ENCODE measurements around the gene GRIK1. TPM values are rescaled to one million over a fixed set of nuclear protein-coding genes. Genes with fewer than 3 reads are reported as not detected.

The GRIK1 gene
- polyA plus RNA-seq, 1 donor from 2014 or later: not detected

DNA sequence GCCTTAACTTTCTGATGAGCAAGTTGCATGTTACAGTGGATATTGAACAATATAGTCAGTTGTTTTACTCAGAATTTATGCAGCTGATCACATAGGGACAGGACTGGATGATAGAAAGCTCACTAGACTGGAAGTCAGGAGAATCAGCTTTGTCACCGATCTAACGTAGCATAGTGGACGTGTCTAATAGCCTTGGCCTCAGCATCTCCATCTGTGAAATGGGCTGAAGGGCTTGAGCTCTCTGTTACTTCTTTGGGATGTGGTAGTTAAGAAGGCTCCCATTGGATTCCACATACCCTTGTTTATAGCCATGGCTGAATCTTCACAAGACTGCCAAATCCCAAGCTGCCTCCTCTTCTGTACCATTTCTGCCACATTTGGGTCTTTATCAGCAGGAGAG lies 190.6 kb downstream of the GRIK1 start:
- H3K4me1 Mint-ChIP-seq: peaks cover 0 to 1% (median 0%) of the 10 kb centered on the region in 3 donors
- no peak overlapping the region for H3K27ac Mint-ChIP-seq
- H3K9me3 Mint-ChIP-seq: no peaks in the 10 kb centered on the region
- no peaks in the 10 kb centered on the region for H3K36me3 Mint-ChIP-seq
- no peak overlapping the region for H3K4me3 Mint-ChIP-seq
- H3K27me3 Mint-ChIP-seq: no peaks in the 10 kb centered on the region

- Mint-ChIP-seq H3K9me3 (no peaks in the 10 kb centered on the region), H3K36me3 (no peaks in the 10 kb centered on the region), H3K27ac (no peak overlapping the region), H3K4me3 (no peak overlapping the region), H3K4me1 (peaks cover 0 to 1% (median 0%) of the 10 kb centered on the region in 3 donors), H3K27me3 (no peaks in the 10 kb centered on the region)
These were observed 191.2 kb downstream of the GRIK1 start for GRCh38 chr21:29748391-29749167.

DNA sequence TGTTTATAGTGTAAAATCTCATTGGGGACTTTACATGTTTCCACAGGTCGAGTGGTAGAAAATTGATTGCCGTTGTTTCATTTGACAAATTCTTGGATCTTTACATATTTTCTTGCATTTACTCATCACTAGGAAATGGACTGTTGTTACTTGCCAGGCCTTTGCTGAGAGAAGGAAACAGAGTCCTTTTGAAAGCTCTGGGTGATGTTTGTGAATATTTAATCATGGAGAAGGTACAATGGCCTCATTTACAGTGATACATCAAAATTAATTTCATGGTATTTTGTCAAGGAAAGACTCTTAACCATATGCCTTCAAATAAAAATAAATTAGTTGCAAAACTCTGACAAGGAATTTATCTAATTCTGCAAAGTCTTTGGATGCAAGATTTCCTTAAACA lies 198.0 kb downstream of the GRIK1 start:
- Mint-ChIP-seq H3K4me1 (no peaks in the 10 kb centered on the region), H3K27me3 (no peaks in the 10 kb centered on the region), H3K27ac (no peak overlapping the region), H3K4me3 (no peak overlapping the region), H3K9me3 (peaks cover 0 to 1% (median 0%) of the 10 kb centered on the region in 3 donors), H3K36me3 (no peaks in the 10 kb centered on the region)

GRCh38 chr21:29739176-29739575 lies 200.6 kb downstream of the GRIK1 start:
- H3K4me1 Mint-ChIP-seq: no peaks in the 10 kb centered on the region
- H3K27me3 Mint-ChIP-seq: no peaks in the 10 kb centered on the region
- H3K4me3 Mint-ChIP-seq: no peak overlapping the region
- H3K36me3 Mint-ChIP-seq: no peaks in the 10 kb centered on the region
- no peak overlapping the region for H3K27ac Mint-ChIP-seq
- peaks cover 0 to 1% (median 0%) of the 10 kb centered on the region in 3 donors for H3K9me3 Mint-ChIP-seq

DNA sequence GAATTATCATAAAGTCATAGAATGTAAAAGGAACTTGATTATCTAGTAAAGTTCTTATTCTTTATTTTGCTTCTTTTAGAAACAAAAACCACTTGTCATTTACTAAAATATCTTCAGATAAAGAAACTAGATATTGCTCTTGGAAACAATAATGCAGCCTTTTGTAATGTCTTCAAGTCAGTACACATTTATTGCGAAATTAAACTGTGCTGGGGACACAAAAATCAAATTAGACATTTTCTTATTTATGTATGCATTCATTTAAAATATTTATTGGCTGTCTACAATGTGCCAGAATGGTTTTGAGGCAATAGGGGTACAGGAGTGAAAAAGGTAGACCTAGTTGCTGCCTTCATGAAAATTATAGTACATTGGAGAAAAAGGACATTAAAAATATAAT lies 201.1 kb downstream of the GRIK1 start:
- Mint-ChIP-seq H3K36me3 (no peaks in the 10 kb centered on the region), H3K27ac (no peak overlapping the region), H3K4me1 (no peaks in the 10 kb centered on the region), H3K9me3 (peaks cover 0 to 1% (median 0%) of the 10 kb centered on the region in 3 donors), H3K4me3 (no peak overlapping the region), H3K27me3 (no peaks in the 10 kb centered on the region)

- no peaks in the 10 kb centered on the region for H3K4me1 Mint-ChIP-seq
These were observed 202.6 kb downstream of the GRIK1 start for GRCh38 chr21:29737186-29737585.

GRCh38 chr21:29730281-29730680 lies 209.5 kb downstream of the GRIK1 start:
- H3K9me3 Mint-ChIP-seq: peaks cover 0 to 4% (median 0%) of the 10 kb centered on the region in 3 donors
- H3K4me3 Mint-ChIP-seq: no peak overlapping the region
- H3K36me3 Mint-ChIP-seq: no peaks in the 10 kb centered on the region
- no peaks in the 10 kb centered on the region for H3K4me1 Mint-ChIP-seq
- no peak overlapping the region for H3K27ac Mint-ChIP-seq
- peaks cover 2% of the 10 kb centered on the region for H3K27me3 Mint-ChIP-seq

More at GRCh38 chr21:29737186-29737585, 202.6 kb downstream of the GRIK1 start:
- H3K27ac Mint-ChIP-seq: no peak overlapping the region
- H3K9me3 Mint-ChIP-seq: peaks cover 0 to 1% (median 0%) of the 10 kb centered on the region in 3 donors
- H3K4me3 Mint-ChIP-seq: no peak overlapping the region
- H3K36me3 Mint-ChIP-seq: no peaks in the 10 kb centered on the region
- no peaks in the 10 kb centered on the region for H3K27me3 Mint-ChIP-seq

- Mint-ChIP-seq H3K27ac (no peak overlapping the region), H3K27me3 (peaks cover 4% of the 10 kb centered on the region), H3K9me3 (peaks cover 0 to 4% (median 0%) of the 10 kb centered on the region in 3 donors), H3K4me1 (no peaks in the 10 kb centered on the region), H3K4me3 (no peak overlapping the region), H3K36me3 (no peaks in the 10 kb centered on the region)
These were observed 213.8 kb downstream of the GRIK1 start for GRCh38 chr21:29726044-29726443.

- H3K27ac Mint-ChIP-seq: no peak overlapping the region
- H3K4me3 Mint-ChIP-seq: no peak overlapping the region
- peaks cover 0 to 4% (median 0%) of the 10 kb centered on the region in 3 donors for H3K9me3 Mint-ChIP-seq
- no peaks in the 10 kb centered on the region for H3K36me3 Mint-ChIP-seq
- peaks cover 6% of the 10 kb centered on the region for H3K27me3 Mint-ChIP-seq
- no peaks in the 10 kb centered on the region for H3K4me1 Mint-ChIP-seq
These were observed 214.6 kb downstream of the GRIK1 start for GRCh38 chr21:29725025-29725736.

DNA sequence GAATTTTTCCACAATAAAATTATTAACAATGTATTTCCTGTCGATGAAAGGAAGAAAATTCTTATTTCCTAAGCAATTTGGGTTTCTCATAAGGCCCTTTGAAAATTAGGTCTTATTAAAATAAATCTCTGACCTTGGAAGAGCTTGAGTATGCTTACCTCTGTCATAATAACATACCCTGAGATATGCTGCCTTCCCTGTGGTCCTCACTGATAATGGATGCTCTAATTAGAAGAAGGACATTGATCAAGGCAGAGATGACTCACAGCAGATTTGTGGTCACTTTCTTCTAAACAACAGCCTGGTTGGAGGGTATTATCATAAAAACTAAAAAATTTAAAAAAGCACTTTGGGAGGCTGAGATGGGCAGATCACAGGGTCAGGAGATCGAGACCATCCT lies 217.8 kb downstream of the GRIK1 start:
- H3K9me3 Mint-ChIP-seq: peaks cover 0 to 2% (median 0%) of the 10 kb centered on the region in 3 donors
- no peaks in the 10 kb centered on the region for H3K4me1 Mint-ChIP-seq
- peaks cover 4% of the 10 kb centered on the region for H3K27me3 Mint-ChIP-seq
- no peak overlapping the region for H3K27ac Mint-ChIP-seq
- H3K36me3 Mint-ChIP-seq: no peaks in the 10 kb centered on the region
- H3K4me3 Mint-ChIP-seq: no peak overlapping the region

GRCh38 chr21:29721221-29721620 lies 218.6 kb downstream of the GRIK1 start:
- peaks cover 2 to 4% (median 4%) of the 10 kb centered on the region in 3 donors for H3K9me3 Mint-ChIP-seq
- H3K4me1 Mint-ChIP-seq: no peaks in the 10 kb centered on the region
- no peak overlapping the region for H3K4me3 Mint-ChIP-seq
- H3K36me3 Mint-ChIP-seq: no peaks in the 10 kb centered on the region
- no peak overlapping the region for H3K27ac Mint-ChIP-seq
- peaks cover 4% of the 10 kb centered on the region for H3K27me3 Mint-ChIP-seq

DNA sequence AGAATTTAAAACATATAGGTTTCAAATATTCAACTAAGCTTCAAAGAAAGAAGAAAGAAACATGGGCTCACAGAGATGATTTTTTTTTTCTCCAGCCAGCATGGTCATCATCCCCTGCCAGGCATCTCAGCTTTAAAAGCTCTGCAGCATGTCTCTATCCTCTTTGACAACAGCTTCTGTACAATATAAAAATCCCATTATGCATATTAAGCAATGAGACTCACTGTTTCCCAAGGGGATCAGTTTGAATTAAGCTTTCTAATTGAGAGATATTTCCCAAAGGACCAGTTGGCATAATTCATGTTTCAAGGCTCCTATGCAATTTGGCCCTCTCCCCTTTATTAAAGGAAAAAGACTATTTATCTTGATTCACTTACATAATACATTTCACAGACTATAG lies 220.3 kb downstream of the GRIK1 start:
- peaks cover 4 to 7% (median 4%) of the 10 kb centered on the region in 3 donors for H3K9me3 Mint-ChIP-seq
- H3K4me1 Mint-ChIP-seq: no peaks in the 10 kb centered on the region
- H3K4me3 Mint-ChIP-seq: no peak overlapping the region
- H3K27me3 Mint-ChIP-seq: peaks cover 4% of the 10 kb centered on the region
- no peaks in the 10 kb centered on the region for H3K36me3 Mint-ChIP-seq
- H3K27ac Mint-ChIP-seq: no peak overlapping the region

DNA sequence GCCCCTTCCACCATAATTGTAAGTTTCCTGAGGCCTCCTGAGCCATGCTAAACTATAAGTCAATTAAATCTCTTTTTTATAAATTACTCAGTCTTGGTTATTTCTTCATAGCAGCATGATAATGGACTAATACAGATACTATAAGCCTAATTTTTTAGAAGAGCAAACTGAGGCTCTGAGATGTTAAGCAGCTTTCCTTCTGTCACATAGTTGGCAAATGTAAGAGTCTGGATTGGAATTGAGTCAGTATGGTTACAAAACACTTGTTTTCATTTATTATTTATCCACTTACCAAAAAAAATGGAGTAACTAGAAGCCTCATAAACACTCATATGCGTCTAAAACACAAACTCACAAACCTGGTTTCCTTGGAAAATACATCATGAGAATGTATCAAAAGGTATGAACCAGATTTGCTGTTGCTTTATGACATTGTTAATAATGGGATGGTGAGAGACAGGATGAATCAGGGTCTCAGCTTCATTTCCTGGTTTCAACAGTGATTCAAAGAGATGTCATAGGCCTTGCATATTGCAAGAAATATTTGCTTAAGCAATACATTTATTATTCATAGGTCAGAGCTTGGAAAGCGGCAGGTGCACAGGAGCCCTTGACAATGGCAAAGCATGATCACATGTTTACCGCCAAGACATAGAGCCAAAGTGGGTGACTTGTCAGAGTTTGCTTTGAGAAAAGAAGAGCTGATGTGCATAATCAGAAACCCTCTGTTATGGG lies 221.5 kb downstream of the GRIK1 start:
- Mint-ChIP-seq H3K9me3 (peaks cover 4 to 7% (median 4%) of the 10 kb centered on the region in 3 donors), H3K27me3 (peaks cover 4% of the 10 kb centered on the region), H3K4me3 (no peak overlapping the region), H3K4me1 (no peaks in the 10 kb centered on the region), H3K36me3 (no peaks in the 10 kb centered on the region), H3K27ac (no peak overlapping the region)

GRCh38 chr21:29717659-29718058 lies 222.1 kb downstream of the GRIK1 start:
- H3K27ac Mint-ChIP-seq: no peak overlapping the region
- peaks cover 4 to 7% (median 4%) of the 10 kb centered on the region in 3 donors for H3K9me3 Mint-ChIP-seq
- H3K27me3 Mint-ChIP-seq: peaks cover 4% of the 10 kb centered on the region
- no peaks in the 10 kb centered on the region for H3K4me1 Mint-ChIP-seq
- H3K36me3 Mint-ChIP-seq: no peaks in the 10 kb centered on the region
- no peak overlapping the region for H3K4me3 Mint-ChIP-seq

DNA sequence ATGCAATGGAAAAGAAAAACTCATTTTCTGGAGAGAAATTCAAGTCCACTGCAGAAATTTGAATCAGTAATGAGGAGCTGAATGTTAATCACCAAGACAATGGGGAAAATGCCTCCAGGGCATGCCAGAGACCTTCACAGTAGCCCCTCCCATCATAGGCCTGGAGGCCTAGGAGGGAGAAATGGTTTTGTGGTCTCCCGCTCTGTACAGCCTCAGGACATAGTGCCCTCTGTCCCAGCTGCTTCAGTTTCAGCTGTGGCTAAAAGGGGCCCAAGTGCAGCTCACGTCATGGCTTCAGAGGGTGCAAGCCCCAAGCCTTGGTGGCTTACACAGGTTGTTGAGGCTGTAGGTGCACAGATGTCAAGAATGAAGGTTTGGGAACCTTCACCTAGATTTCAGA lies 223.0 kb downstream of the GRIK1 start:
- Mint-ChIP-seq H3K4me1 (no peaks in the 10 kb centered on the region), H3K27me3 (peaks cover 4% of the 10 kb centered on the region), H3K4me3 (no peak overlapping the region), H3K27ac (no peak overlapping the region), H3K9me3 (peaks cover 4 to 7% (median 4%) of the 10 kb centered on the region in 3 donors), H3K36me3 (no peaks in the 10 kb centered on the region)

All from IgD-negative memory B cell (primary cell).